PC-9 (cell line): ENCODE data around the gene GABRR2.

Experiments
- CTCF ChIP-seq: fragments of 200-600 bp; sonication (generic); conservative IDR thresholded peaks from 2 replicates; pipeline ENCODE4 v1.6.1; 2017; ENCODE audit warnings: mixed run types, antibody characterized with exemption, mild to moderate bottlenecking, moderate library complexity
- EZH2 ChIP-seq: fragments of 200-600 bp; sonication (generic); IDR thresholded peaks from 2 replicates; pipeline ENCODE4 v1.8.0; 2017; ENCODE audit warnings: antibody characterized with exemption, low read depth

DNA sequence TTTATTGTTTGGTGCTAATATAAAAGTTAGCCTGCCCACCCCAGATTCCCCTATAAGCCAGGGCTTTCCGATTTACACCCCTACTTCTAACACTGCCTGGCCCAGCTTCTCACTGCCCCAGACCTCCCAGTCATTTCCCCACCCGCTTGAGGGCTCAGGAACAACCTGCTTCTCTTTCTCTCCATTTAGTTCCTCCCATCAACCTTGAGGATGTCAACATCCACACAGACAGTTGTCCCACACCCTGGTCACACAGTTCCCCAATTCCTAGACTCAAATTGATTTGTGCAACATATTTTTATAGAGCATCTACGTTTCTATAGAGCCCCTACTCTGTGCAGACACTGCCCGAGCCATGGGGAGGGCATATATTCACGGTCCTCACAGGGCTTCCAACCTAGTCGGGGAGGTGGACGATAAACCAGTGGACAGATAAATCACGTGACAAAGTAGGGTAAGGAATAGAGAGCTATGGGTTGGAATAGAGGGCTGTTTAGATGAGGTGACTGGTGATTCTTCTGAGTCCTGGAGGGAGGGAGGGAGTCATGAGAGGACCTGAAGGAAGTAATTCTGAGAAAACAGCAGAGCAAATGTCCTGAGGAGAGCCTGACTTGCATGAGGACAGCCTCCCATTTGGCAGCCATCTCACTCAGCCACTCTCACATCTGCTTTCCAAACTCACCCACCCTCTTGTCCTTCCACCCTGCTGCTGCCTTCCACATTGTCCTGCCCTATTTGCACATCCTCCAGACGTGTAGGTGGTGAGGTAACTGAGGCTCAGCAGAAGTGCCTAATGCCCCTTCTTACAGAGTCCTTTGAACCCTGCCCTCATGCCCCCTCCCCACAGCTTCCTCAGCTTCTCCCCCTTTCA lies 6.3 kb downstream of the GABRR2 start:
- TF ChIP-seq CTCF, result no peak
- no peak for TF ChIP-seq EZH2
